ENCODE data around the gene CFAP74. TPM values are rescaled to one million over a fixed set of nuclear protein-coding genes. Genes with fewer than 3 reads are reported as not detected.

Gene CFAP74
- total and polyA plus RNA-seq, 2 of the 13 experiments (the other 11 are each of a cell fraction or from before 2014, with no cell fraction given) = 0.27 to 0.62 TPM

- POLR2A ChIA-PET = interaction anchor here (0.9 to 4.3 kb wide), 10 partner anchors 7 to 107 kb away, joined by 3 to 55 read pairs (median 12); partner anchors contain the start of genes PRKCZ and TMEM52
- no peaks in the 10 kb centered on the region for H3K27me3 ChIP-seq (ENCODE audit: control insufficient read depth in 1 of 2, insufficient read depth in 2 of 2, low read length in 2 of 2)
- H3K4me1 ChIP-seq (ENCODE audit: insufficient read depth, low read length) = peaks cover 80% of the 10 kb centered on the region
- peak overlapping the region; percentile 84 for H3K9ac ChIP-seq (ENCODE audit: insufficient read depth, low read depth, low read length)
- peaks cover 13% of the 10 kb centered on the region for H3K79me2 ChIP-seq (ENCODE audit: insufficient read depth, low read length)
- CTCF ChIA-PET (ENCODE audit: low intra/inter-chr PET ratio, low total read pairs) = interaction anchor here (1.6 to 1.8 kb wide), 3 partner anchors 17 to 104 kb away, joined by 4 to 7 read pairs (median 5); no protein-coding TSS in a partner anchor
- ATAC-seq (peak; percentile 81), DNase-seq (ENCODE audit: low spot score) (peak; percentile 78), FAIRE-seq (peak; percentile 65)
- no peaks in the 10 kb centered on the region for H3K9me3 ChIP-seq (ENCODE audit: low read length)
- H4K20me1 ChIP-seq (ENCODE audit: insufficient read depth, low read length) = 0 out of 2 replicates have a peak, but pooled peaks cover 3% of the 10 kb centered on the region
- BruUV-seq (replicated peaks) = TSS peak; percentile 66
- WGBS (ENCODE audit: low lambda C conversion rate) = 20% methylated on average over 1 of the region's 45 CpGs
- peak overlapping the region; percentile 95 for H3K4me2 ChIP-seq (ENCODE audit: low read depth, low read length)
- in situ Hi-C loops (cut with HindIII; ENCODE audit: extremely low pct_ligation_motif_present, low pct_unique_long_range_greater_than_20kb) = no loop called here
- H2AFZ ChIP-seq (ENCODE audit: low read length) = no peak overlapping the region
- intact Hi-C loops (cut with micrococcal nuclease; ENCODE audit: unreplicated experiment) = no loop called here
- H3K4me3 ChIP-seq (replicated peaks in 1 of 3; ENCODE audit: insufficient read depth in 1 of 3, low read depth in 2 of 3, low read length in 3 of 3) = peak overlapping the region; percentile 67 to 87 (median 67)
- no peaks in the 10 kb centered on the region; a peak in 1 of 5 replicates for H3K36me3 ChIP-seq (replicated peaks in 1 of 2; ENCODE audit: control insufficient read depth in 1 of 2, insufficient read depth in 2 of 2, low read length in 2 of 2)
- H3K27ac ChIP-seq (ENCODE audit: extremely low read length, insufficient read depth, low read length) = peak overlapping the region; percentile 91
- TF ChIP-seq GFI1 (CRISPR knock-in tag; IDR thresholded peaks at IDR 0.05; ENCODE audit: borderline replicate concordance) (peak; percentile 63; the same call in 1 of the 2 replicates), CSRNP2 (CRISPR knock-in tag; conservative IDR thresholded peaks at IDR 0.05; ENCODE audit: low read depth) (no peak), RARG (CRISPR knock-in tag; IDR thresholded peaks at IDR 0.05; ENCODE audit: low read depth) (no peak), ASH2L (IDR thresholded peaks at IDR 0.05; ENCODE audit: insufficient read length, low read depth, low read length) (no peak), TFDP2 (CRISPR knock-in tag; IDR thresholded peaks at IDR 0.05) (peak; percentile 83), GRHL1 (CRISPR knock-in tag; conservative IDR thresholded peaks at IDR 0.05) (no peak), SNRNP70 (IDR thresholded peaks at IDR 0.05; ENCODE audit: low read depth, low read length) (no peak), ZSCAN21 (CRISPR knock-in tag; IDR thresholded peaks at IDR 0.05; ENCODE audit: borderline replicate concordance) (peak; percentile 78), SSRP1 (CRISPR knock-in tag; IDR thresholded peaks at IDR 0.05) (no peak), ZBTB4 (CRISPR knock-in tag; IDR thresholded peaks at IDR 0.05; ENCODE audit: borderline replicate concordance) (no peak), POGK (CRISPR knock-in tag; conservative IDR thresholded peaks at IDR 0.05) (peak; percentile 91)
These were observed 60.6 kb downstream of the CFAP74 start for GRCh38 chr1:1942753-1943656.

All from HepG2 (cell line).